MCF 10A (cell line): Measurements from ENCODE around the gene HFM1. TPM values are rescaled to one million over a fixed set of nuclear protein-coding genes. Genes with fewer than 3 reads are reported as not detected.
"Not testable (repeated sequence)": the region's sequence is repeated elsewhere in the genome, so short reads cannot be mapped to it uniquely, and the experiment has no call there.

ENCODE experiments used
- BruUV-seq: library from RNA; stranded (reverse); fragments of 400-500 nt; replicated peaks from 2 replicates; lab custom pipeline; 2021; lab: Mats Ljungman, UMichigan
- CTCF ChIA-PET: fragments of 300-600 bp; sonication (Branson Sonifier 250); formaldehyde crosslinking; extraction: SDS; loops from one replicate; lab custom pipeline; 2021; ENCODE audit warnings: antibody characterized with exemption, inconsistent platforms; lab: Yijun Ruan, JAX
- POLR2A ChIA-PET: fragments of 300-600, 350-650 bp; sonication (Branson Sonifier 250); formaldehyde crosslinking; extraction: SDS; loops from one replicate; lab custom pipeline; 2020; ENCODE audit warnings: antibody characterized with exemption, inconsistent platforms; lab: Yijun Ruan, JAX
- DNase-seq: peaks from one replicate; pipeline ENCODE4 v3.0.0-alpha.2; 2018; ENCODE audit not compliant: unreplicated experiment
- H3K27ac Mint-ChIP-seq: one replicate; pipeline ENCODE4 v1.8.0; 2022; ENCODE audit warnings: mild to moderate bottlenecking, low read depth, mixed read lengths; ENCODE audit not compliant: unreplicated experiment
- H3K27me3 Mint-ChIP-seq: one replicate; pipeline ENCODE4 v1.8.0; 2022; ENCODE audit warnings: mixed read lengths; ENCODE audit not compliant: insufficient read depth, unreplicated experiment
- H3K36me3 Mint-ChIP-seq: one replicate; pipeline ENCODE4 v1.8.0; 2022; ENCODE audit warnings: mild to moderate bottlenecking, moderate library complexity, mixed read lengths; ENCODE audit not compliant: insufficient read depth, unreplicated experiment
- H3K4me1 Mint-ChIP-seq: one replicate; pipeline ENCODE4 v1.8.0; 2022; ENCODE audit warnings: mixed read lengths; ENCODE audit not compliant: insufficient read depth, unreplicated experiment
- H3K4me3 Mint-ChIP-seq: one replicate; pipeline ENCODE4 v1.8.0; 2022; ENCODE audit warnings: mild to moderate bottlenecking, moderate library complexity, mixed read lengths; ENCODE audit not compliant: unreplicated experiment
- H3K9me3 Mint-ChIP-seq: one replicate; pipeline ENCODE4 v1.8.0; 2022; ENCODE audit warnings: mixed read lengths; ENCODE audit not compliant: unreplicated experiment
- intact Hi-C: fragments of 100-400 bp; cut with micrococcal nuclease; formaldehyde crosslinking; loops from 2 replicates; pipeline ENCODE4 v1.14.1; 2022
- total RNA-seq: library from RNA; stranded (reverse); gene quantifications from 2 replicates; pipeline ENCODE4 v1.2.3, GENCODE V29; 2022
- TF ChIP-seq, protein P1 (sequence below): fragments of 200-600 bp; IDR thresholded peaks from one replicate; pipeline ENCODE4 v1.8.0; 2022; ENCODE audit warnings: antibody characterized with exemption, mild to moderate bottlenecking; ENCODE audit not compliant: unreplicated experiment

HFM1 gene
- total RNA-seq, 1 experiment from 2014 or later, result not detected

DNA sequence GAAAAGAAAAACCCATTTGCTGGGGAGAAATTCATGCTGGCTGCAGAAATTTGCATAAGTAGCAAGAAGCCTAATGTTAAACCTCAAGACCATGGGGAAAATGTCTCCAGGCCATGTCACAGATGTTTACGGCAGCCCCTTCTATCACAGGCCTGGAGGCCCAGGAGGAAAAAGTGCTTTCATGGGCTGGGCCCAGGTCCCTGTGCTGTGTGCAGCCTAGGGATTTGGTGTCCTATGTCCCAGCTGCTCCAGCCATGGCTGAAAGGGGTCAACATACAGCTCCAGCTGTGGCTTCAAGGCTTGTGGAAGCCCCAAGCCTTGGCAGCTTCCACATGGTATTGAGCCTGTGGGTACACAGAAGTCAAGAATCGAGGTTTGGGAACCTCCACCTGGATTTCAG, 93.0 kb downstream of the HFM1 start:
- H3K4me3 Mint-ChIP-seq, result no peak overlapping the region
- CTCF ChIA-PET, result no interaction called here
- peaks cover 20% of the 10 kb centered on the region for H3K9me3 Mint-ChIP-seq
- POLR2A ChIA-PET, result interaction anchor here (0.6 kb wide), 1 partner anchor 289 kb away, joined by 3 read pairs; no protein-coding TSS in a partner anchor
- intact Hi-C loops, result no loop called here
- no peak overlapping the region for H3K27ac Mint-ChIP-seq
- H3K27me3 Mint-ChIP-seq, result peaks cover 3% of the 10 kb centered on the region
- H3K4me1 Mint-ChIP-seq, result no peaks in the 10 kb centered on the region
- no peaks in the 10 kb centered on the region for H3K36me3 Mint-ChIP-seq
- no TSS peak for BruUV-seq
- DNase-seq, result no peak
- TF ChIP-seq, protein P1, sequence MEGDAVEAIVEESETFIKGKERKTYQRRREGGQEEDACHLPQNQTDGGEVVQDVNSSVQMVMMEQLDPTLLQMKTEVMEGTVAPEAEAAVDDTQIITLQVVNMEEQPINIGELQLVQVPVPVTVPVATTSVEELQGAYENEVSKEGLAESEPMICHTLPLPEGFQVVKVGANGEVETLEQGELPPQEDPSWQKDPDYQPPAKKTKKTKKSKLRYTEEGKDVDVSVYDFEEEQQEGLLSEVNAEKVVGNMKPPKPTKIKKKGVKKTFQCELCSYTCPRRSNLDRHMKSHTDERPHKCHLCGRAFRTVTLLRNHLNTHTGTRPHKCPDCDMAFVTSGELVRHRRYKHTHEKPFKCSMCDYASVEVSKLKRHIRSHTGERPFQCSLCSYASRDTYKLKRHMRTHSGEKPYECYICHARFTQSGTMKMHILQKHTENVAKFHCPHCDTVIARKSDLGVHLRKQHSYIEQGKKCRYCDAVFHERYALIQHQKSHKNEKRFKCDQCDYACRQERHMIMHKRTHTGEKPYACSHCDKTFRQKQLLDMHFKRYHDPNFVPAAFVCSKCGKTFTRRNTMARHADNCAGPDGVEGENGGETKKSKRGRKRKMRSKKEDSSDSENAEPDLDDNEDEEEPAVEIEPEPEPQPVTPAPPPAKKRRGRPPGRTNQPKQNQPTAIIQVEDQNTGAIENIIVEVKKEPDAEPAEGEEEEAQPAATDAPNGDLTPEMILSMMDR, result no peak

DNA sequence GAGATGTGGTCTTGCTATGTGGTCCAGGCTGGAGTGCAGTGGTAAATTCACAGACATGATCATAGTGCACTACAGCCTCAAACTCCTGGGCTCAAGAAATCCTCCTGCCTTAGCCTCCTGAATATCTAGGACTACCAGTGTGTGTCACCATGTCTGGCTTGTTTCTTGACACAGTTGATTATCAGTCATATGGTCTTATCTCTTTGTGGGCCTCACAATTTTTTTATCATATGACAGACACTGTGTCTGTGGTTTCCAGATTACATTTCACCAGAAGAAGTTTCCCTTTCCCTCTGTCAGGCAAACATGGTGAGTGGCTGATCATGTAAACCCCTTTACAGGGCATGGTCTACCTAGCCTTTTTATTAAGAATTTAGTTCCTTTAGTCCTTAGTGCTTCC, 96.1 kb downstream of the HFM1 start:
- H3K4me3 Mint-ChIP-seq, result no peak overlapping the region
- no peaks in the 10 kb centered on the region for H3K4me1 Mint-ChIP-seq
- H3K9me3 Mint-ChIP-seq, result peaks cover 20% of the 10 kb centered on the region
- no TSS peak for BruUV-seq
- ChIA-PET POLR2A (interaction anchor here (1.2 kb wide), 1 partner anchor 33 kb away, joined by 4 read pairs; no protein-coding TSS in a partner anchor), CTCF (no interaction called here)
- intact Hi-C loops, result no loop called here
- no peaks in the 10 kb centered on the region for H3K27me3 Mint-ChIP-seq
- DNase-seq, result no peak
- no peaks in the 10 kb centered on the region for H3K36me3 Mint-ChIP-seq
- H3K27ac Mint-ChIP-seq, result no peak overlapping the region
- TF ChIP-seq, protein P1, result no peak

DNA sequence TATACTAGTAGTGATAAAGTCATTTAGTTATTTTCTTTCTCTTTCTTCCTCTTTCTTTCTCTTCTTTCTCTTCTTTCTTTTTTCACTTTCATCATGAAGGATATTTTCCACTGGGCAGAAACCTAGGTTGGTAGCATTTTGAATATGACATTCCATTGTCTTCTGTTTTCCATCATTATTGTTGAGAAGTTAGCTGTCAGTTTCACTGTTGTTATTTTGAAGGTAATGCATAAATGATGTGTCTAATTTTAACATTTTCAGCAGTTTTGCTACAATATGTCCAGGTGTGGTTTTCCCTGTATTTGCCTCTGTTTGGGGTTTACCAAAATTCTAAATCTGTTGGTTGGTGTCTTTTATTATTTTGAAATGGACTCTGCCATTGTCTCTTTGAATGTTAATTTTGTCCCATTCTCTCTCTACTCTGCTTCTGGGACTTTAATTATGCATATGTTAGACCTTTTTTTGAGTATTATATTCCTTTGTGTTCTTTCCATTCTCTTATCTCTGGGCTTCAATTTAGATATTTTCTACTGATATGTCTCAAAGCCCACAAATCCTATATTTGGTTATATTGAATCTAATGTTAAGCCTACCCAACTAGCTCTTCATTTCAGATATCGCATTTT, 96.7 kb downstream of the HFM1 start:
- Mint-ChIP-seq H3K9me3 (peaks cover 20% of the 10 kb centered on the region), H3K36me3 (no peaks in the 10 kb centered on the region), H3K27ac (no peak overlapping the region), H3K4me1 (no peaks in the 10 kb centered on the region), H3K27me3 (no peaks in the 10 kb centered on the region), H3K4me3 (no peak overlapping the region)
- no peak for DNase-seq
- intact Hi-C loops, result no loop called here
- ChIA-PET CTCF (interaction anchor here (0.7 kb wide), 1 partner anchor 99 kb away, joined by 3 read pairs; no protein-coding TSS in a partner anchor), POLR2A (interaction anchor here (1.2 kb wide), 1 partner anchor 34 kb away, joined by 4 read pairs; no protein-coding TSS in a partner anchor)
- TF ChIP-seq, protein P1, result no peak
- BruUV-seq, result no TSS peak

DNA sequence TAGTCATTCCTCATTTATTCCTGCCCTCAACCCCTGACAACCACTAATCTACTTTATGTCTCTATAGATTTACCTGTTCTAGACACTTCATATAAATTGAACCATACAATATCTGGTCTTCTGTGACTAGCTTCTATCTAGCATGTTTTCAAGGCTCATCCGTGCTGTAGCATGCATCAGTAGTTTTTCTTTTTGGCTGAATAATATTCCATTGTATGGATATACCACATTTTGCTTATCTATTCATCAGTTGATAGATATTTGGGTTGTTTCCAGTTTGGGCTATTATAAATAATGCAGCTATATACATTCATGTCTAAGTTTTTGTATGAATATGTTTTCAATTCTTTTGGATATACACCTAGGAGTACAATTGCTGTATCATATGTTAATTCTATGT, 101.5 kb downstream of the HFM1 start:
- BruUV-seq, result no TSS peak
- no peaks in the 10 kb centered on the region for H3K36me3 Mint-ChIP-seq
- H3K4me1 Mint-ChIP-seq, result no peaks in the 10 kb centered on the region
- POLR2A ChIA-PET, result no interaction called here
- H3K9me3 Mint-ChIP-seq, result peaks cover 17% of the 10 kb centered on the region
- intact Hi-C loops, result no loop called here
- no peak for DNase-seq
- peaks cover 6% of the 10 kb centered on the region for H3K27me3 Mint-ChIP-seq
- no peak overlapping the region for H3K4me3 Mint-ChIP-seq
- CTCF ChIA-PET, result interaction anchor here (0.6 to 1.0 kb wide), 2 partner anchors 137 to 970 kb away, joined by 3 to 4 read pairs; no protein-coding TSS in a partner anchor
- TF ChIP-seq, protein P1, result no peak
- no peak overlapping the region for H3K27ac Mint-ChIP-seq

DNA sequence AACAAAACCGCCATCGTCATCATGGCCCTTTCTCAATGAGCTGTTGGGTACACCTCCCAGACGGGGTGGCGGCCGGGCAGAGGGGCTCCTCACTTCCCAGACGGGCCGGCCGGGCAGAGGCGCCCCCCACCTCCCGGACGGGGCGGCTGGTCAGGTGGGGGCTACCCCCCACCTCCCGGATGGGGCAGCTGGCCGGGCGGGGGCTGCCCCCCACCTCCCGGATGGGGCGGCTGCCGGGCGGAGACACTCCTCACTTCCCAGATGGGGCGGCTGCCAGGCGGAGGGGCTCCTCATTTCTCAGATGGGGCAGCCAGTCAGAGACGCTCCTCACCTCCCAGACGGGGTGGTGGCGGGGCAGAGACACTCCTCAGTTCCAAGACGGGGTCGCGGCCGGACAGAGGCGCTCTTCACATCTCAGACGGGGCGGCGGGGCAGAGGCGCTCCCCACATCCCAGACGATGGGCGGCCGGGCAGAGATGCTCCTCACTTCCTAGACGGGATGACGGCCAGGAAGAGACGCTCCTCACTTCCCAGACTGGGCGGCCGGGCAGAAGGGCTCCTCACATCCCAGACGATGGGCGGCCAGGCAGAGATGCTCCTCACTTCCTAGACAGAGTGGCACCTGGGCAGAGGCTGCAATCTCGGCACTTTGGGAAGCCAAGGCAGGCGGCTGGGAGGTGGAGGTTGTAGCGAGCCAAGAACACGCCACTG, 115.6 kb downstream of the HFM1 start:
- POLR2A ChIA-PET, H3K9me3 Mint-ChIP-seq, H3K4me1 Mint-ChIP-seq, H3K4me3 Mint-ChIP-seq, H3K27ac Mint-ChIP-seq, H3K36me3 Mint-ChIP-seq, intact Hi-C loops, BruUV-seq, DNase-seq, CTCF ChIA-PET: not testable (repeated sequence)
- peaks cover 19% of the 10 kb centered on the region for H3K27me3 Mint-ChIP-seq

DNA sequence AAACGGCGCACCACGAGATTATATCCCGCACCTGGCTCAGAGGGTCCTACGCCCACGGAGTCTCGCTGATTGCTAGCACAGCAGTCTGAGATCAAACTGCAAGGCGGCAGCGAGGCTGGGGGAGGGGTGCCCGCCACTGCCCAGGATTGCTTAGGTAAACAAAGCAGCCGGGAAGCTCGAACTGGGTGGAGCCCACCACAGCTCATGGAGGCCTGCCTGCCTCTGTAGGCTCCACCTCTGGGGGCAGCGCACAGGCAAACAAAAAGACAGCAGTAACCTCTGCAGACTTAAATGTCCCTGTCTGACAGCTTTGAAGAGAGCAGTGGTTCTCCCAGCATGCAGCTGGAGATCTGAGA, 117.7 kb downstream of the HFM1 start:
- intact Hi-C loops, H3K4me3 Mint-ChIP-seq, H3K27ac Mint-ChIP-seq, H3K9me3 Mint-ChIP-seq, H3K36me3 Mint-ChIP-seq, H3K4me1 Mint-ChIP-seq, BruUV-seq, DNase-seq: not testable (repeated sequence)
- ChIA-PET POLR2A (interaction anchor here (0.6 kb wide), 1 partner anchor 266 kb away, joined by 4 read pairs; no protein-coding TSS in a partner anchor), CTCF (interaction anchor here (0.6 kb wide), 2 partner anchors 114 to 994 kb away, joined by 3 read pairs; no protein-coding TSS in a partner anchor)
- peaks cover 28% of the 10 kb centered on the region for H3K27me3 Mint-ChIP-seq
